Measurements from ENCODE around the gene TECPR2. TPM values are rescaled to one million over a fixed set of nuclear protein-coding genes. Genes with fewer than 3 reads are reported as not detected.

Gene TECPR2
- total and polyA plus RNA-seq, 10 of the 15 experiments (the other 5 are each of a cell fraction or from before 2014, with no cell fraction given), result 0.15 to 10.0 (median 3.0) TPM

GRCh38 chr14:102504328-102504999 is 141.7 kb downstream of the TECPR2 start:
- FAIRE-seq, result no peak
- CTCF ChIA-PET, result no interaction called here
- no peak for ATAC-seq
- Histone ChIP-seq H3K4me1 (ENCODE audit: control insufficient read depth, insufficient read depth, low read length) (no peaks in the 10 kb centered on the region), H3K9ac (ENCODE audit: control insufficient read depth, insufficient read depth, low read length) (no peak overlapping the region), H3K4me2 (ENCODE audit: control insufficient read depth, insufficient read depth) (no peak overlapping the region), H3K79me2 (ENCODE audit: control insufficient read depth, insufficient read depth, low read length) (no peaks in the 10 kb centered on the region), H4K20me1 (ENCODE audit: control insufficient read depth, insufficient read depth) (no peaks in the 10 kb centered on the region), H2AFZ (ENCODE audit: control insufficient read depth, low read depth, low read length) (no peak overlapping the region), H3K36me3 (ENCODE audit: control insufficient read depth in 2 of 2, insufficient read depth in 2 of 2, low read length in 1 of 2) (no peaks in the 10 kb centered on the region), H3K4me3 (no peak overlapping the region), H3K27me3 (replicated peaks in 1 of 2; ENCODE audit: control insufficient read depth in 2 of 2, insufficient read depth in 2 of 2, low read length in 1 of 2) (no peaks in the 10 kb centered on the region), H3K27ac (ENCODE audit: control insufficient read depth, insufficient read depth) (no peak overlapping the region), H3K9me3 (replicated peaks; ENCODE audit: control insufficient read depth, insufficient read depth, low read length) (no peaks in the 10 kb centered on the region)
- TF ChIP-seq RFX5 (IDR thresholded peaks at IDR 0.05; ENCODE audit: low read depth, low read length) (no peak), MTA2 (IDR thresholded peaks at IDR 0.05; ENCODE audit: low read depth) (no peak), MYC (IDR thresholded peaks at IDR 0.05; ENCODE audit: insufficient read depth, insufficient read length, insufficient replicate concordance, low read length, severe bottlenecking) (no peak), TBL1XR1 (IDR thresholded peaks at IDR 0.05; ENCODE audit: low read depth, low read length) (no peak), RB1 (IDR thresholded peaks at IDR 0.05; ENCODE audit: borderline replicate concordance) (no peak), YBX1 (IDR thresholded peaks at IDR 0.05) (no peak), NRF1 (conservative IDR thresholded peaks at IDR 0.05; ENCODE audit: low read depth, low read length) (no peak), CBX5 (IDR thresholded peaks at IDR 0.05; ENCODE audit: low read depth) (no peak), BMI1 (IDR thresholded peaks at IDR 0.05; ENCODE audit: borderline replicate concordance) (no peak), GABPA (IDR thresholded peaks at IDR 0.05; ENCODE audit: low read depth) (no peak), RBBP5 (conservative IDR thresholded peaks at IDR 0.05) (no peak), EGR1 (IDR thresholded peaks at IDR 0.05; ENCODE audit: borderline replicate concordance in 1 of 2, low read depth in 2 of 2, low read length in 2 of 2) (no peak), HCFC1 (IDR thresholded peaks at IDR 0.05; ENCODE audit: low read length) (no peak), IRF4 (IDR thresholded peaks at IDR 0.05; ENCODE audit: low read depth, low read length) (no peak), SIN3A (IDR thresholded peaks at IDR 0.05; ENCODE audit: low read depth, low read length) (no peak), NR2F1 (conservative IDR thresholded peaks at IDR 0.05) (no peak), ETV6 (conservative IDR thresholded peaks at IDR 0.05 in 1 of 2, IDR thresholded peaks at IDR 0.05 in 1 of 2; ENCODE audit: borderline replicate concordance in 1 of 2, low read depth in 1 of 2) (no peak)
- TF ChIP-seq, protein P1, sequence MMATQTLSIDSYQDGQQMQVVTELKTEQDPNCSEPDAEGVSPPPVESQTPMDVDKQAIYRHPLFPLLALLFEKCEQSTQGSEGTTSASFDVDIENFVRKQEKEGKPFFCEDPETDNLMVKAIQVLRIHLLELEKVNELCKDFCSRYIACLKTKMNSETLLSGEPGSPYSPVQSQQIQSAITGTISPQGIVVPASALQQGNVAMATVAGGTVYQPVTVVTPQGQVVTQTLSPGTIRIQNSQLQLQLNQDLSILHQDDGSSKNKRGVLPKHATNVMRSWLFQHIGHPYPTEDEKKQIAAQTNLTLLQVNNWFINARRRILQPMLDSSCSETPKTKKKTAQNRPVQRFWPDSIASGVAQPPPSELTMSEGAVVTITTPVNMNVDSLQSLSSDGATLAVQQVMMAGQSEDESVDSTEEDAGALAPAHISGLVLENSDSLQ (IDR thresholded peaks at IDR 0.05), result no peak
- TF ChIP-seq, protein P2, sequence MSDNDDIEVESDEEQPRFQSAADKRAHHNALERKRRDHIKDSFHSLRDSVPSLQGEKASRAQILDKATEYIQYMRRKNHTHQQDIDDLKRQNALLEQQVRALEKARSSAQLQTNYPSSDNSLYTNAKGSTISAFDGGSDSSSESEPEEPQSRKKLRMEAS (IDR thresholded peaks at IDR 0.05; ENCODE audit: low read depth, low read length), result no peak
- intact Hi-C loops (cut with micrococcal nuclease; ENCODE audit: unreplicated experiment), result no loop called here
- SMC1A ChIA-PET (ENCODE audit: uncharacterized antibody, unreplicated experiment), result no interaction called here
- in situ Hi-C loops (cut with MboI), result no loop called here
- RAD21 ChIA-PET (ENCODE audit: unreplicated experiment), result no interaction called here
- no peak for DNase-seq (ENCODE audit: low read depth, low spot score)
- BruUV-seq (replicated peaks), result no TSS peak
- WGBS (ENCODE audit: insufficient coverage, insufficient replicate concordance, low lambda C conversion rate, missing lambda C conversion rate), result 77% methylated on average over 18 of the region's 18 CpGs
- POLR2A ChIA-PET, result no interaction called here

Measured in GM12878 (cell line).